Right renal cortex interstitium (tissue), 3 donors: ENCODE measurements around the gene PLD5. TPM values are rescaled to one million over a fixed set of nuclear protein-coding genes. Genes with fewer than 3 reads are reported as not detected.
"Not testable (repeated sequence)": the region's sequence is repeated elsewhere in the genome, so short reads cannot be mapped to it uniquely, and the experiment has no call there.

Experiments used
- DNase-seq, 3 donors: peaks; one replicate each; pipeline ENCODE4 v3.0.0-alpha.2; 2013; ENCODE audit warnings: low read depth in 3 of 3, low spot score in 2 of 3
- polyA plus RNA-seq, 3 donors: library from polyadenylated mRNA; unstranded; fragments of 120-200 nt; gene quantifications; one replicate each; pipeline ENCODE4 v1.2.1, GENCODE V29; 2013; ENCODE audit not compliant: insufficient read length in 3 of 3

The PLD5 gene
- polyA plus RNA-seq, 3 donors = 0.94 to 1.5 (median 1.4) TPM

- no peak for DNase-seq
These were observed 440.8 kb downstream of the PLD5 start for GRCh38 chr1:242083742-242084141.

- DNase-seq = no peak
These were observed 443.1 kb downstream of the PLD5 start for GRCh38 chr1:242081446-242081845.

GRCh38 chr1:242065813-242066212 lies 458.7 kb downstream of the PLD5 start:
- DNase-seq = no peak

GRCh38 chr1:242062271-242062670 lies 462.2 kb downstream of the PLD5 start:
- no peak for DNase-seq

- DNase-seq = no peak
These were observed 464.5 kb downstream of the PLD5 start for GRCh38 chr1:242059976-242060375.

GRCh38 chr1:242058582-242058981 lies 465.9 kb downstream of the PLD5 start:
- DNase-seq = not testable (repeated sequence)

- DNase-seq = not testable (repeated sequence)
These were observed 466.3 kb downstream of the PLD5 start for GRCh38 chr1:242058181-242058580.

- DNase-seq = no peak
These were observed 466.8 kb downstream of the PLD5 start for GRCh38 chr1:242057745-242058115.

GRCh38 chr1:242056988-242057744 lies 467.3 kb downstream of the PLD5 start:
- DNase-seq = no peak

- DNase-seq = no peak
These were observed 468.7 kb downstream of the PLD5 start for GRCh38 chr1:242055749-242056320.

GRCh38 chr1:242043165-242043564 lies 481.3 kb downstream of the PLD5 start:
- no peak for DNase-seq

- DNase-seq = no peak
These were observed 490.1 kb downstream of the PLD5 start for GRCh38 chr1:242034392-242034791.

GRCh38 chr1:242033447-242033846 lies 491.1 kb downstream of the PLD5 start:
- DNase-seq = peak in 1 of 3 donors; percentile 21
